ENCODE measurements around the gene MSI2.

- TF ChIP-seq MAX (IDR thresholded peaks at IDR 0.05; ENCODE audit: insufficient read depth, insufficient read length) = no peak
- no peak for TF ChIP-seq CTCF (IDR thresholded peaks at IDR 0.05; ENCODE audit: extremely low read depth in 1 of 2, insufficient read depth in 1 of 2, low read depth in 1 of 2, low read length in 2 of 2)
- no peak for TF ChIP-seq POLR2AphosphoS5 (IDR thresholded peaks at IDR 0.05; ENCODE audit: insufficient read depth, low read depth, low read length)
- TF ChIP-seq POLR2A (IDR thresholded peaks at IDR 0.05; ENCODE audit: low read depth, low read length) = no peak
These were observed 96.4 kb downstream of the MSI2 start for GRCh38 chr17:57352665-57353175.

Data from endothelial cell of umbilical vein (primary cell).